Measurements from ENCODE around the gene KAT6B.

Gene KAT6B

GRCh38 chr10:74867351-74867750, 41.0 kb downstream of the KAT6B start:
- TF ChIP-seq CTCF (IDR thresholded peaks at IDR 0.05; ENCODE audit: low read depth, low read length), result no peak
- no peak for DNase-seq (ENCODE audit: low read depth in 2 of 2)
- H3K4me3 ChIP-seq (replicated peaks in 1 of 2; ENCODE audit: low read depth in 2 of 2, low read length in 2 of 2), result no peak overlapping the region

GRCh38 chr10:74868392-74868977, 42.1 kb downstream of the KAT6B start:
- no peak overlapping the region for H3K4me3 ChIP-seq (replicated peaks in 1 of 2; ENCODE audit: low read depth in 2 of 2, low read length in 2 of 2)
- no peak for DNase-seq (ENCODE audit: low read depth in 2 of 2)
- TF ChIP-seq CTCF (IDR thresholded peaks at IDR 0.05; ENCODE audit: low read depth, low read length), result no peak

GRCh38 chr10:74869635-74870034, 43.2 kb downstream of the KAT6B start:
- no peak overlapping the region for H3K4me3 ChIP-seq (replicated peaks in 1 of 2; ENCODE audit: low read depth in 2 of 2, low read length in 2 of 2)
- TF ChIP-seq CTCF (IDR thresholded peaks at IDR 0.05; ENCODE audit: low read depth, low read length), result no peak
- DNase-seq (ENCODE audit: low read depth in 2 of 2), result no peak

- H3K4me3 ChIP-seq (replicated peaks in 1 of 2; ENCODE audit: low read depth in 2 of 2, low read length in 2 of 2), result no peak overlapping the region
- TF ChIP-seq CTCF (IDR thresholded peaks at IDR 0.05; ENCODE audit: low read depth, low read length), result no peak
- no peak for DNase-seq (ENCODE audit: low read depth in 2 of 2)
Observed at GRCh38 chr10:74870191-74870590, 43.8 kb downstream of the KAT6B start.

GRCh38 chr10:74871595-74872382, 45.4 kb downstream of the KAT6B start:
- TF ChIP-seq CTCF (IDR thresholded peaks at IDR 0.05; ENCODE audit: low read depth, low read length), result no peak
- H3K4me3 ChIP-seq (replicated peaks in 1 of 2; ENCODE audit: low read depth in 2 of 2, low read length in 2 of 2), result no peak overlapping the region
- DNase-seq (ENCODE audit: low read depth in 2 of 2), result no peak

- no peak overlapping the region for H3K4me3 ChIP-seq (replicated peaks in 1 of 2; ENCODE audit: low read depth in 2 of 2, low read length in 2 of 2)
- no peak for TF ChIP-seq CTCF (IDR thresholded peaks at IDR 0.05; ENCODE audit: low read depth, low read length)
- no peak for DNase-seq (ENCODE audit: low read depth in 2 of 2)
Observed at GRCh38 chr10:74873803-74874454, 47.5 kb downstream of the KAT6B start.
